IPS-NIHi7 (cell line): ENCODE measurements around the gene SCN4A.
"Not testable (repeated sequence)": the region's sequence is repeated elsewhere in the genome, so short reads cannot be mapped to it uniquely, and the experiment has no call there.

ENCODE experiments used
- DNase-seq: peaks from one replicate; pipeline ENCODE4 v3.0.0; 2012; ENCODE audit warnings: mixed read lengths; ENCODE audit errors: extremely low spot score

The SCN4A gene

GRCh38 chr17:63972796-63973195, at the start of gene SCN4A:
TSS of gene SCN4A (minus strand) at chr17:63972918. CDS start at chr17:63972841, 77 bp downstream.
- no peak for DNase-seq

GRCh38 chr17:64020056-64020766, 47.5 kb upstream of the SCN4A start, which contains the start of gene ICAM2:
TSS of gene ICAM2 (minus strand) at chr17:64020633. CDS start at chr17:64006691, 13,942 bp downstream.
- DNase-seq = no peak

GRCh38 chr17:64019551-64019961, 46.8 kb upstream of the SCN4A start:
- not testable (repeated sequence) for DNase-seq

GRCh38 chr17:64017381-64017980, 44.8 kb upstream of the SCN4A start:
- no peak for DNase-seq

DNA sequence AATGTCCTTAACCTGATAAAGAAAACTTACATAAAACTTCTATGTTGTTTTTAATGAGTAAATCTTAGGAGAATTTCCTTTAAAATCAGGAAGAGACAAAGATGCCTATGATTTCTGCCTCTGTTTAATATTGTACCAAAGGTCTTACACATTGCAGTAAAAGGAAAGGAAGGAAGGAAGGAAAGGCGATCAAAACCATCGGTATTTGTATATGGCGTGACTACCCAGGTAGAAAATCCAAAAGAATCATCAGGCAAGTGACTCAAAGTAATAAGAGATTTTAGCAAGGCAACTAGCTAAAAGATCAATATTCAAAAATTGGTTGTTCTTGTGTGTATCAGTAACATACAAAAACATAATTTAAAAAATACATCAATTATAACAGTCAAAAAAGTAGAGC, 44.3 kb upstream of the SCN4A start:
- DNase-seq = no peak

DNA sequence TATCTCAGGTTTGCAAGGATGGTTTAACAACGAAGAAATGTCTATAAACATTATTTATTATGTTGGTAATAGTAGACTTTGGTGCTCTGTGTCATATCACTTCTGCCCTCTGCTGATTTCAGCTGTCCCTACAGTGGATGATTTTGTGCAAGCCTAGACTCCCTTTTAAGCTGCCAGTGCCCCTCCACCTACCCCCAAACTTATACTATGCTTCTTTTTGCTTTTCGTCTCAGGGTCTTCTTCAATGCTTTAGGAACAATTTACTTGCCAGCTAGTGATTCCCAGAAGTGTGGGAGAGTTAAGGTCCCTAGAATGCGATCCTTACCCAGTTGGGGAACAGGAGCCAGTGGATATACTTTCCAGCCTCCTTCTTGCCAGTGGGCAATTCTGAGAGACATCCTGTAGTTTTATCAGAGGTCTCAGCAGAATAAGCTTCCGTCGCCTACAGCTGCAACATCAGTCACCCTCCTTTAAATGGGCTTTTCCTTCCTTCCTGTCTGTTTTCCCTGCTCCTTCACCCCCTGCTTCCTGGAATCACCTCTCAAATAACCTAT, 43.6 kb upstream of the SCN4A start:
- DNase-seq = no peak

DNA sequence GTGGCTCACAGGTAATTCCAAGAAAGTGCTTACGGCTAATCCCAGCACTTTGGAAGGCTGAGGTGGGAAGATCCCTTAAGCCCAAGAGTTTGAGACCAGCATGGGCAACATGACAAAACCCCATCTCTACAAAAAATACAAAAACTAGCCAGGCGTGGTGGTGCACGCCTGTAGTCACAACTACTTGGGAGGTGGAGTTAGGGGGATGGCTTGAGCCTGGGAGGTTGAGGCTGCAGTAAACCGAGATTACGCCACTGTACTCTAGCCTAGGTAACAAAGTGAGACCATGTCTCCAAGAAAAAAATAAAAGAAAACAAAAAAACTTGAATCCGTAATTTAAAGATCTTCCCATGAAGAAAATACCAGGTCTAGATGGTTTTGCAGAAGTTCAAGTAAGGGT, 42.7 kb upstream of the SCN4A start:
- DNase-seq = no peak

GRCh38 chr17:64009571-64010402, 37.1 kb upstream of the SCN4A start:
- DNase-seq = no peak

GRCh38 chr17:64008830-64009229, 36.1 kb upstream of the SCN4A start:
- no peak for DNase-seq

DNA sequence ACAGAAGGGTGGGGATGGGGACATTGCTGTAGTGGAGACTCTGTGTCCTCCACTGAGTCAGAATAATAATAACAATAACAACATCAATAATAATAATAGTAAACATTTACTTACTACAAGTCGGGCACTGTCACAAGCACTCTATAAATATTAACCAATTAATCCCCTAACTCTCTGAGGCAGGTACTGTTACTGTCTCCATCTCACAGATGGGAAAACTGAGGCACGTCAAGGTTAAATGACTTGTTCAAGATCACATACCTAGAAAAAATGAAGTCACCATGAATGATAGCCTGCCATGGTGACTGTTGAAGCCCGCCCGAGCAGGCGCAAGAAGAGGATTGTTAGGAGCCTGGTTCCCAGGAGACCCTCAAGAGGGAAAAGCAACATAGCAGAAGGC, 35.6 kb upstream of the SCN4A start:
- DNase-seq = no peak

DNA sequence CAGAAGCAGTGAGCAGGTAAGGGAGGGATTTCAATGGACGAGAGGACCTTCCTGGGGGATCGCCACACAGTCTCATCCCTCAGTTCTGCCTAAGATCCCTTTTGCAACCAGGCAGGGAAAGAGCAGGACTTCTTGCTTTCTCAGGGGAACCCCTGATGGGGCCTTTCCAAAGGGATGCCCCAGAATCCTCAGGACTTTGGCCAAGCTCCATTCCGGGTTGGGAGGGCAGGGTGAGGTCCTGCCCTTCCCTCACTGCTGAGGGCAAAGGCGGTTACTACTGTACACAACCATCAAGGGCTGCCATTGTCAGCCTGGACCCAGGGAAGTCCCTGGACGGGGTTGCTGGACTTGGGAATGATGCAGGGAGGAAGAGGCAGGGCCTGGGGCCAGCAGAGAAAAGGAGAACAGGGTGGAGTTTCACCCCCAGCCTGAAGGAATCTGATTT, 35.1 kb upstream of the SCN4A start:
- no peak for DNase-seq

GRCh38 chr17:64007089-64007837, 34.5 kb upstream of the SCN4A start:
- DNase-seq = not testable (repeated sequence)

GRCh38 chr17:64006361-64007088, 33.8 kb upstream of the SCN4A start:
- no peak for DNase-seq

DNA sequence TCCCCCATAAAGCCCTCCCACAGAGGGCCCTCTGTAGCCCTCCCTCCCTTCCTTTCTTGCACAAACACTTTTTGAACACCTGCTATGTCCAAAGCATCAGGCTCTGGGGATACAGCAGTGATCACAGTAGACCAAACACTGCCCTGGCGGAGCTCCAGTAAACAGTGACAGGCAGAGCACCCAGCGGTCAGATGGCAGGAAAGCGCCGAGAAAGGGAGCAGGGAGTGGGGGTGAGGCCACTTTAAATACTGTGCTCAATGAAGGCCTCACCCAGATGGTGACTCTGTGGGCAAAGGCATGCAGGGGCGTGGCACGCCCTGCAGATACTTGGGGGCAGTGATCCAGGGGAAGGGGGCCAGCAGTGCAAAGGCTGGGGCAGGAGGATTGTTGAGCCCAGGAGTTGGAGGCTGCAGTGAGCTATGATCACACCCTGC, 33.0 kb upstream of the SCN4A start:
- DNase-seq = no peak

DNA sequence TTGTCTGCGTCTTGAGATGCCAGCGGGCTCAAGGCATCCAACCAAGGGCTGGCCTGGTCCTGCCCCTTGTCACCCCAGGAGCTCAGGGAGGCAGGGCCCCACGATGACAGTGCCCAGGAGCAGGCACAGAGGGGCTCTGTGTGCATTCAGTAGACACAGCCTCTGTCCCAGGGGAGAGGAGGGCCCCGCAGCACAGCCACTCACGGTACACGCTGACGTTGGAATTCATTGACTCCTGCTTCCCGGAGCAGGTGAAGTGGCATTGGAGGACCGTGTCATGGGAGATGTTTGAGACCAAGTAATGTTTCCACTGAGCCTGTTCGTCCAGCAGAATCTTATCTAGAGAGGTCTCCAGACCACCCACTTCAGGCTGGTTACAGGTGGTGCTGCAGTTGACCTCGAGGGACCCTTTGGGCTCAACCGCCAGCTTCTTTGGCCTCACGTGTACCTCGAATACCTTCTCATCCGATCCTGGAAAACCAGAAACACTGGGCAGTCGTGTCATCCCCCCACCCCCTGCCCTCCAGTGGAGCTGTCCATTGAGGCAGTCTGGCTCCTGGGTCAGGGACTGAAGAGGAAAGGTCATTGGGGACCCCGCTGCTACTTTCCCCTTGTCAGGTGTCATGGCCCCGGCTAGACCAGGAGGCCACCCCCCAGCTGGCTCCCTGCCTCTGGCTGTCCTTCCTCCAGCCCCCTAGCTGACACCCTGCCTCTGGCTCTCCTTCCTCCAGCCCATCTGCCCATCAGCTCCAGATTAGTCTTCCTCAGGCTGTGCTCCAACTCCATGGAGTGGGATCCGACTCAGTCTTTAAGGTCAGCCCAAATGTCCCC, 32.4 kb upstream of the SCN4A start:
- DNase-seq = no peak

- no peak for DNase-seq
Measured at GRCh38 chr17:64004218-64004770, 31.6 kb upstream of the SCN4A start.

DNA sequence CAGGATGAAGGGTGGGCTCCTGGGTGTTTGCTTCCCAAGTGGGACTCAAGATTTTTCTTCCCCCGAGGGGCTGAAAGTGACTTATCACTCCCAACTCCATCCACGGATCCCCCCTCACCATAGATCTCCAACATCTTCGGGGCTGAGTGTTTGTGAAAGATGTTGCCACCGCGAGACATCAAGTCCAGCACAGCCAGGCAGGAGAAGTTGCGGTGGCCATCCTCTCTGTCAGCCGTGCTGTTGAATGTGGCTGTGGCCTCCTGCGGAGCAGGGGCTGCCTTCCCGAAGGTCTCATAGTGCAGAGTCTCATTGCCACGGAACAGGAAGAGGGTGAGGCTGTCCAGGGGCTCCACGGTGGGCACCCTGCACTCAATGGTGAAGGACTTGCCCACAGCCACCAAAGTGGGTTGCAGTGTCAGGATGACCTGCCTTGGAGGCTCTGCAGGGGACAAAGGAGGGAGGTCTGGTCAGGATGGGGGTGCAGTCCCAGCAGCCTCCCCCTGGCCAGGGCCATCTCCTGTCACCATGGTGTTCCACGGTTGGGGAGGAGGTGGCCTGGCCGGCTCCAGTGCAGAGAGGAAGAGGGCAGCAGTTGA, 30.9 kb upstream of the SCN4A start:
- peak; percentile 5 for DNase-seq

DNA sequence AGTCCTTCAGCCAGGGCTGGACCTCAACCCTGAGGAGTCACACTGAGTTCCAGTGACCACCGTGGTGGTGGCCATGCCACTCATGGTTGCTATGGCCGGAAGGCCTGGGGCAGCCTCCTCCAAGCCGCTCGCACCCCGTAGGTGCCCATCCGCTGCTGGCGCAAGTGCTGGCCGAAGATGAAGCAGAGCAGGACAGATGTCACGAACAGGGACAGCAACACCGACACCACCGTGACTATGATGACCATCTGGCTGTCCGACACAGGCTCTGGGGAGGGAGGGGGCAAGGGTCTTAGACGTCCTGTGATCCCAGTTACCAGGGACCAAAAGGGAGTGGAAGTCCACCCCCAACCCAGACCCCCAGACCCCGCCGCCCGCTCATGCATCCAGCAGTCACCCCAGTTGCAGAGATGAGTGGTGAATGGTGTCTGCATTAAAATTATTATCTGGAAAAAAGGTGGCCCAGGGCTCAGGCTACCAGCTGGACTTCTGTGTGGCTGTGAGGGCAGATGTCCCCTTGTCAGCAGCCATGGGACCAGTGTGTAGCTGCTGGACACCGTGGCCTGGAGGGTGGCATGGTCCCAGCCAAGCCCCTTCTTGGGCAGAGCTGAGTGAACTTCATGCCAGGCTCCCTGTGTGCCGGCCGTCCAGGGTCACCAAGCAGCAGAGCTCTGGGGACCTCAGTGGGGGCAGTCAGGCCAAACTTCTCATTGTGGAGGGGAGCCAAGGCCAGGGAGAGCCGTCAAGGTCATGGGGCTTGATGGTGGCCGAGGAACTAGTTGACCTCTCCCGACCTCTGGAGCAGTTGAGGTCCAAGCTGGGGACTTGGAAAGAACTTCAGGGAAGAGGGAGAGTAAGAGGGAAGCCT, 30.2 kb upstream of the SCN4A start:
- no peak for DNase-seq
